Nephron (organoid): ENCODE data around the gene ARHGAP4.

ENCODE experiments used
- H3K27ac Mint-ChIP-seq, 3 experiments: 2 replicates each; pipeline ENCODE4 v1.8.0; 2020; ENCODE audit warnings: mixed read lengths in 3 of 3, mild to moderate bottlenecking in 2 of 3, moderate library complexity in 1 of 3
- H3K27me3 Mint-ChIP-seq: 2 replicates; pipeline ENCODE4 v1.8.0; 2021; ENCODE audit warnings: low read depth, mild to moderate bottlenecking, moderate library complexity, mixed read lengths
- H3K36me3 Mint-ChIP-seq: 2 replicates; pipeline ENCODE4 v1.8.0; 2020; ENCODE audit warnings: low read depth, mixed read lengths
- H3K4me1 Mint-ChIP-seq: 2 replicates; pipeline ENCODE4 v1.8.0; 2020; ENCODE audit warnings: mixed read lengths
- H3K4me3 Mint-ChIP-seq, 3 experiments: 2 replicates each; pipeline ENCODE4 v1.8.0; 2020; ENCODE audit warnings: mild to moderate bottlenecking in 3 of 3, mixed read lengths in 3 of 3, moderate library complexity in 2 of 3
- H3K9me3 Mint-ChIP-seq: 2 replicates; pipeline ENCODE4 v1.8.0; 2020; ENCODE audit warnings: mixed read lengths
- CTCF ChIP-seq, 3 experiments: fragments of 200-600 bp; sonication (generic); IDR thresholded peaks; one replicate each; pipeline ENCODE4 v1.5.0; 2021; ENCODE audit warnings: antibody characterized with exemption in 3 of 3; ENCODE audit not compliant: unreplicated experiment in 3 of 3

Gene ARHGAP4

GRCh38 chrX:153864561-153865320 lies 61.3 kb downstream of the ARHGAP4 start:
- Mint-ChIP-seq H3K4me3 (no peak overlapping the region), H3K27me3 (peaks cover 7% of the 10 kb centered on the region), H3K4me1 (no peaks in the 10 kb centered on the region), H3K27ac (no peak overlapping the region), H3K9me3 (peaks cover 7% of the 10 kb centered on the region), H3K36me3 (peaks cover 9% of the 10 kb centered on the region)
- TF ChIP-seq CTCF (IDR thresholded peaks at IDR 0.05; ENCODE audit: unreplicated experiment in 3 of 3) = no peak

- Mint-ChIP-seq H3K36me3 (peaks cover 7% of the 10 kb centered on the region), H3K27me3 (peaks cover 7% of the 10 kb centered on the region), H3K4me3 (no peak overlapping the region), H3K27ac (no peak overlapping the region), H3K9me3 (peaks cover 10% of the 10 kb centered on the region), H3K4me1 (no peaks in the 10 kb centered on the region)
- TF ChIP-seq CTCF (IDR thresholded peaks at IDR 0.05; ENCODE audit: unreplicated experiment in 3 of 3) = no peak
These were observed 62.0 kb downstream of the ARHGAP4 start for GRCh38 chrX:153864101-153864500.

- Mint-ChIP-seq H3K27me3 (peaks cover 7% of the 10 kb centered on the region), H3K9me3 (peaks cover 10% of the 10 kb centered on the region), H3K36me3 (peaks cover 5% of the 10 kb centered on the region), H3K4me3 (no peak overlapping the region), H3K4me1 (no peaks in the 10 kb centered on the region), H3K27ac (no peak overlapping the region)
- TF ChIP-seq CTCF (IDR thresholded peaks at IDR 0.05; ENCODE audit: unreplicated experiment in 3 of 3) = no peak
These were observed 62.6 kb downstream of the ARHGAP4 start for GRCh38 chrX:153863251-153863991.

- H3K4me1 Mint-ChIP-seq = no peaks in the 10 kb centered on the region
- H3K36me3 Mint-ChIP-seq = peaks cover 5% of the 10 kb centered on the region
- H3K27ac Mint-ChIP-seq = no peak overlapping the region
- peaks cover 14% of the 10 kb centered on the region for H3K9me3 Mint-ChIP-seq
- peaks cover 7% of the 10 kb centered on the region for H3K27me3 Mint-ChIP-seq
- H3K4me3 Mint-ChIP-seq = no peak overlapping the region
- no peak for TF ChIP-seq CTCF (IDR thresholded peaks at IDR 0.05; ENCODE audit: unreplicated experiment in 3 of 3)
These were observed 63.5 kb downstream of the ARHGAP4 start for GRCh38 chrX:153862369-153863250.

- peaks cover 5% of the 10 kb centered on the region for H3K36me3 Mint-ChIP-seq
- peaks cover 8% of the 10 kb centered on the region for H3K27me3 Mint-ChIP-seq
- H3K4me3 Mint-ChIP-seq = no peak overlapping the region
- TF ChIP-seq CTCF (IDR thresholded peaks at IDR 0.05; ENCODE audit: unreplicated experiment in 3 of 3) = no peak
- H3K4me1 Mint-ChIP-seq = no peaks in the 10 kb centered on the region
- H3K9me3 Mint-ChIP-seq = peaks cover 16% of the 10 kb centered on the region
- no peak overlapping the region for H3K27ac Mint-ChIP-seq
These were observed 64.2 kb downstream of the ARHGAP4 start for GRCh38 chrX:153861733-153862310.
